Tongue (tissue), 3 donors: ENCODE measurements around the gene BICDL1. TPM values are rescaled to one million over a fixed set of nuclear protein-coding genes. Genes with fewer than 3 reads are reported as not detected.

Experiments used
- DNase-seq: peaks from one replicate; pipeline ENCODE4 v3.0.0-alpha.2; 2015
- small RNA-seq: library from RNA; depleted of rRNA; stranded (forward); fragments of <200 nt; gene quantifications from one replicate; pipeline ENCODE3, GENCODE V24; 2014; ENCODE audit warnings: low replicate concordance
- total RNA-seq: library from RNA; depleted of rRNA; stranded (reverse); fragments of >200 nt; gene quantifications from one replicate; pipeline ENCODE4 v1.2.3, GENCODE V29; 2014

Gene BICDL1
- total RNA-seq, 1 donor from 2014 or later: 4.0 TPM

- no peak for DNase-seq
Measured at GRCh38 chr12:120131116-120131515, 142.1 kb downstream of the BICDL1 start.

DNA sequence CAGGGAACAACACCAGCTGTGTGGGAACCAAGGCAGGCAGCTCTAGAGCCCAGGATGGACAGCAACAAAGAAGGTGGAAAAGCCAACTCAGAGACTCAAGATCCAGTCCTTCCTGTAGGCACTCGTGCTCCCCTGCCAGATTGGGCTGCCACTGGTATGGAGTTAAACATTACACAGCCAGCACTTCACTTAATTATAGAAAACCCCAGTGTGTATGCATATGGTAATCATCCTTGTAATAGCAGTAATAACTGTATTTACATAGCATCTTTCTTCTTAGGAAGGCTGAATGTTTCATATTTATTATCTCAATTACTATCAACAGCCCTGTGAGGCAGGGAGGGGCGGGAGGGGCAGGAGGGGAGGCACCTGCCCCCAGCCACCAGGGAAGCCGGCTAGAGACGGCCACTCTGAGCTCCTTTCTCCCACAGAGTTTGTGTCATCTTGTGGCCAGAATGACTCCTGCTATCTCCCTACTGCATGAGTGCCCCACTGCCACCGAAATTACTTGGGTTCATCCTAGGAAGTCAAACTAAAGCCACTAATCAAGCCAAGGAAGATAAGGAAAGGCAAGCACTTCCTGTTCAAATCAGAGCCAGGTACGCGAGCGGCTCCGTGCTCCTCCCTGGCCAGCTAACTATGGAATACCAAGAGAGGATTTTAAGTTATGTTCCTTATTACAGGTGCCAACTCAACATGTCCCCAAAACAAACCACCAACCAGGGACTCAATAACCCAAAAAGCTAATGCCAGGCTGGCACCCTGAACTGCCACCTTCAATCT, 143.2 kb downstream of the BICDL1 start:
- no peak for DNase-seq

GRCh38 chr12:120132863-120133385, 143.9 kb downstream of the BICDL1 start:
- DNase-seq: no peak

DNA sequence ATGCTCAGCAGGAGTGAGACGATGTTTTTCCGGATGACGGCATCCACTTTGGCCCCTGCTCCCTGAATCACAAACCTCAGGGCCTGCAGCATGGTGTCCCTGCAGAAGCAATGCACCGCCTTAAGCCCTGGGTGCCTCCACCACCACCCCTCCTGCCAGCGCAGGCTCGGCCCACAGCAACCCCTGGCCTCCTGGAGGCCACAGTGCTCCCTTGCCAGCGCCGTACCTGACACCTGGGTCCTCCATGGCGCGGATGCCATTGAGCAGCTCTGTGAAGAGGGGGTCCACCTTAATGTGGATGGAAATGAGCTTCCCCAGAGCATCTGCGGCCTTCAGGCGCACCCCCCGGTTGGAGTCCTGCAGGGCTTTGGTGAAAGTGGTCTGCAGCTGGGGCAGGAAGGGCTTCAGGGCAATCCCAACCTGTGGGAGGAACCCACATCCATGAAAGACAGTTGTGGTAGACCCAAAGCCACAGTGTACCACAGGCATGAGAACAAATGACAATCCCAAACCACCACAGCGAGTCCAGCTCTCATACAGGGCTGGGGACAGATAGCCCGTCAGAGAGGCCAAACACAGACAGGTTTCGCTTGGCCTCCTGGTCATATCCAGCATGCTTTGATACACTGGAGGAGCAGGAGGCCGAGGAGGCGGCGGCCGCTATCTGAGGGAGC, 145.4 kb downstream of the BICDL1 start:
- no peak for DNase-seq

- DNase-seq: no peak
Measured at GRCh38 chr12:120136093-120136770, 147.2 kb downstream of the BICDL1 start.

DNA sequence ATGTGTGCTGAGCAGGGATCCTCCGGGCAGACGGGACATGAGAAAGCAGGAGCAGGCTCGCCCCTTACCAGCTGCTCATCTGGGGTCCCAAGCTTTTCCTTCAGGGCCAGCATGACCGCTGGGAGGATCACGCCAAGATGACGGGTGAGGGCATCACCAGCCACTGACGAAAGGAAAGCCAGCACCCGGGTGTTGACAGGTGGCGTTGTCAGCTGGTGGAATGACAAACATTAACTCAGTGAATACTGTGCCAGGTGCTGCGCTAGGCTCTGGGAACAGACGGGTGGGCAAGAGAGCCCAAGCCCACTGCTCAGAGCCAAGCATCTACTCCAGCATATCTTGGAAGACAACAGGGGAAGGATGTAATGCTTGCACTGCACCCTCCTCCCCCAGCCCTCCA, 148.8 kb downstream of the BICDL1 start:
- DNase-seq: no peak

- no peak for DNase-seq
Measured at GRCh38 chr12:120138366-120138765, 149.3 kb downstream of the BICDL1 start.

DNA sequence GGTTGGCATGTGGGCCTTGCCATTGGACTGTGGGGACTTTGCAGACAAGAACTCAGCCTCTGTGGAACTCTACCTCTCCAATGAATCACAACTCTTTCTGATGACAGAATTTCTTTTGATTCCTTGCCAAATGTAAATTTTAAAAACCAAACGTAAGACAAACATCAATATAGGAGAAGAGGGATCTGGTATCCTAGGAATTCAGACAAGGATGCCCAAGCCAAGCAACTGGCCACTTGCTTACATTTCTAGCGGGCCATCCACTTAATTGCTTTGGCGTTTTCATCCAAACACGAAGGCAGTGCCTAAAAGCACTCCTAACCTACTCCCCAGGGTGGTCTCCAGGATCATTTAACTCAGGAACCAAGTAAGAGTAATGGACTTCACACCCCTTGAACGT, 150.9 kb downstream of the BICDL1 start:
- no peak for DNase-seq

- DNase-seq: no peak
Measured at GRCh38 chr12:120140603-120141002, 151.6 kb downstream of the BICDL1 start.

- no peak for DNase-seq
Measured at GRCh38 chr12:120141336-120141735, 152.3 kb downstream of the BICDL1 start.

DNA sequence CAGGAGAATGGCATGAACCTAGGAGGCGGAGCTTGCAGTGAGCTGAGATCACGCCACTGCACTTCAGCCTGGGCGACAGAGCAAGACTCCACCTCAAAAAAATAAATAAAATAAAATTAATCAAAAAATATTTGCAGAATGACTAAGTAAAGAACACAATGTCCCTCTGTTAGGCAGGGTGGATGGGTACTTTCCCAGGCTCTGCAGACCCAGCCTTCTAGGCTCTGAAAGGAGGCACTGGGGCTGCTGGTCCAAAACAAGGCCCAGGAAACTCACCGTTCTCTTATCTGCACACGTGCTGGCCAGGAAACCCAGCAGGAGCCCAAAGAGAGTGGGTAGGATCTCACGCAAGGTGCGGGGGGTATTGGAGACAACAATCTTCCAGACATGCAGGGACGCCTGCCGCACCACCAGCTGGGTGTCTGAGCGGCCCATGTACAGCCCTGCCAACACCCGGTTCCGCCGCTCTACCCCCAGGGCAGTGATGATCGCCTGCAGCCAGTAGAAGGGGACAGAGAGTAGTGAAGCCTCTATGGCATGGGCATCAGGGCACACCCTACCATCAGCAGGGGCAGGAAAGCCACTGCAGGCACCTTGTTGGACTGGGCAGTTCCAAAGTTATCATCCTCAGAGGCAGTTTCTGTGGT, 153.3 kb downstream of the BICDL1 start:
- no peak for DNase-seq

Small RNA genes within 50 kb of the gene (small RNA-seq; reads per million reads assigned to genes)
- gene AC004812.1: not detected

Other genes with a start within 250 kb of the BICDL1 start
- 23.9 TPM for gene CIT, start 111.9 kb upstream of the BICDL1 start, total RNA-seq
- gene RAB35, start 127.5 kb downstream of the BICDL1 start, total RNA-seq: 18.7 TPM
- gene GCN1, start 205.5 kb downstream of the BICDL1 start, total RNA-seq: 68.3 TPM
- gene RPLP0, start 211.9 kb downstream of the BICDL1 start, total RNA-seq: 3,440 TPM